ENCODE data around the gene RHBG.

Gene RHBG

DNA sequence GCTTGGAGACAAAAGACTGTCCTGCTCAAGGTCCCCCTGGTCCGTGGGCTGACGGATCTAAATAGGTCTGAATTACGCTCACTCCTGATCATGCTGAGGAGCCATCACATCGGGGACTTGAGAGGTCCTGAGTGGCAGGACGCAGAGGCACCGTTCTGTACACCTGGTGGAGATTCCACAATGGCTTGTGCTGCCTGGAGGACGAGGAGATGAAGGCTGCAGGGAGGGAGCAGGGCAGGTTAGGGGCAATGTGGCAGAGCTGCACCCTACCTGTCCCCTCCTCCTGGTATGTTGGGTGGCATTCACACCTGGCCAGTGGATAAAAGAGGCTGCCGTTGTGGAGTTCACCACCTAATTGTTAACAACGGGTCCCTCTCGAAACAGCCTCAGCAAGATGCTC is 38.7 kb downstream of the RHBG start:
- no peak for DNase-seq (ENCODE audit: low read depth)

DNA sequence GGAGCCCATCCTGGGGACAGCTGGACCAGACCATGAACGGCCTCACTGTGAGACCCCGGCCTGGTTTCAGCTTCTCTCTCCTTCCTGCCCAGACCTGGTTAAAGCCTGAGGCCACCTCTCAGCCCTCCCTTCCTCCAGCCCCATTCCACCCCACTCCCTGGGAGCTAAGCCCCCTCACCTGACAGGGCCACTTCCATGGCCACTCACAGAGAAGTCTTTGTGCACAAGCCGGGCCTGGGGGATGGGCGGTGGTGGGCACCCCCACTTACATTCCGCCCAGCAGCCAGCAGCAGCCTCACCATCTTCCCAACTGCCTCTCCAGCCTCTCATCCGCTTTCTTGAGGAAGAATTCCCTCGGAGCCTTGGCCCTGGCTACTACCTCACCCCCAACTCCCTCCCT is 40.4 kb downstream of the RHBG start:
- DNase-seq (ENCODE audit: low read depth), result no peak

DNA sequence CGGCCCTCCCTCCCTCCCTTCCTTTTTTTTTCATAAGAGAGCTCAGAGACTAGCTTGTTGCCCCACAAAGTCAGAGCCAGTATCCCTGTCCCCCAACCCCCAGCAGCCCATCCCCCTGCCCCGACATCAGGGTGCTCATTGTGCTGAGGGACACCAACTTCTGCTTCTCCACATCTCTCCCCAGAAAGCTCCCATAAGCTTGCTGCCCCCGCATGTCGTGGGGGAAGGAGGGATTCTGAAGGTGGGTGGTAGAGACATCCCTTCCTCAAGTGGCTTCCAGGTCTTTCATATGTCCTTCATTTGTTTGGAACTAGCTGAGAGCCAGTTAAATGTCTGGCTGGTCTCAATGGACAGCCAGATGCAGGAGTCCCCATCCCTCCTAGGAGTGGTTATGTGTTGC is 41.2 kb downstream of the RHBG start:
- no peak for DNase-seq (ENCODE audit: low read depth)

DNA sequence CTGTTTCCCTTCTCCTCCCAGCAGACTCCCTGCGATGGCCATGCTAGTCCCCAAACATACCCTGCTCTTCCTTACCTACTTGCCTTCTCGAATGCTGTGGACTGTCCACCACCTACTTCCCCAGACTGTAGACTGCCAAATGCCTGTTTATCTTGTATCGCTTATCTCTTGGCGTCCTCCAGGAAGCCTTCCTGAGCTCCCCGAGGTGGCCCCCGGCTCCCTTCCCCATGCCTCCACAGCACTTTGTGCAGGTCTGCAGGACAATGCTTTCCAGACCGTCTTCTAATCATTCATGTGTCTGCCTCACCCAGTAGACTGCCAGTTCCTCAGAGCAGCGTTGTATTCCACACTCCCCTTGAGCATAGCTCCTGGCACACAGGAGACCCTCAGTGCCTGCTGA is 41.7 kb downstream of the RHBG start:
- no peak for DNase-seq (ENCODE audit: low read depth)

DNA sequence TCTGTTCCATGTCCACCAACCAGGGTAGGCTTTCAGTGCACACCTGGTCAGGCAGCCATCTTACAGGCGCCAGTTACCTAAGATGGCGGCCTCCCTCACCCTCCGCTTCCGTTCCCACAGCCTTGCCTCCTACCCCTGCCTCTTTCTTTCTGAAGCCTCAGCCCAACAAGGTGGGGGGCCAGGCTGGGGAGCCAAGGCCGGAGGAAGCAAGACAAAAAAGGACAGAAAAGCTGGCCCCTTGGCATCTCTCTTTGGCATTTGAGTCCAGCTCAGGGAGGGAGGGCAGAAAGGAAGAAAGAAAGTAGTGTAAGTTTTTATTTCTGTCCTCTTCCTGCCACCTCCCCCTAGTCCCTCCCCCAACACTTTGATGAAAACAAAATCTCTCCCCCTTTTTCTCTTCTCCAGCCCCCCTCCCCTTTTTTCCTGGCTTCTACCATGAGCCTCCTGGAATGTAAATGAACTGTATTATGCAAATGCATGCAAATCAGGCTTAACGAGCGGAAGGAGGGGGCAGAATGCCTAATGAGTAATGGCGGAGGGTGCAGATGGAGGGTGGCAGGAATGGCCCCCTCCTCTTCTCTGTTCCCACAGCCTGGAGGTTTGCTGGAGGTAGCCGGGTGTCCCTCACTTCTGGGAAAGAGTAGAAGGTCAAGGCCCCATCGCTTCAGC is 43.8 kb downstream of the RHBG start:
- no peak for DNase-seq (ENCODE audit: low read depth)

DNA sequence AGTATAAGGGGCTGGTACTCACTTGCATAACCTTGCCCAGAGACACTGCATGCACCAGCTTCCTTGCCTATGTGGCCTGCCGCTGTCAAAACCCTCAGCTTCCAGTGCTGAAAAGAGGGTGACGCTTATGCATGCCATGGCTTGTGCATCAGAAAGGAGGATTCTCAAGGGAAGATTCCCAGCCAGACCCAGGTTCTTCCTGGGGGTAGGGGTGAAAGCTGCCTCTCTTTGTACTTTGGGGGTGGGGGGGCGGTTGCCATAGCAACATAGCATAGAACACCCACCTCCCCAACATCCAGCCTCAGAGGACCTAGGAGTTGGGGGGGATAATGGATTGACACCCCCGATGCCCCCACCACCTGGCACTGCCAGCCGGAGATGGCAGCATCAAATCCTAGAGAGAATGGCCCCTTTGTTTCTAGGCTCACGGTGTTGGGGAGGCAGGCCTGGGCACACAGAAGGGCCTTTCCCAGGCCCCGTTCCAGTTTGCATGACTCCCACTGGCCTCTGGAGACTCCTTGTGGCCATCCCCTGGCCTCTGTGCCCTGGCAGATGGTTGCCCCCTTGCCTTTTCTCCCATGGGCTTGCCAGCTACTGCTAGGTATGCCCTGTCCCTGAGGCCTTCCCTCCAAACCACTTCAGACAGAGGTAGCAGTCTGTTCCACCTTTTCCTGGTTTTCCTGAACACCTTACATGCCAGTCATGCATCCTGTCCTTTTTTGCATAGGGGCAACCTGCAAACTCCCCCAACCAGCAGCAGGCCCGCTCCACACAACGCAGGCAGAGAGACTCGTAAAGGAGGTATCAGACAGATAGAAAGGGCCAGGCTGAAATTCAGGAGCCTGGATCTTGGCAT is 44.6 kb downstream of the RHBG start:
- DNase-seq (ENCODE audit: low read depth), result no peak

DNA sequence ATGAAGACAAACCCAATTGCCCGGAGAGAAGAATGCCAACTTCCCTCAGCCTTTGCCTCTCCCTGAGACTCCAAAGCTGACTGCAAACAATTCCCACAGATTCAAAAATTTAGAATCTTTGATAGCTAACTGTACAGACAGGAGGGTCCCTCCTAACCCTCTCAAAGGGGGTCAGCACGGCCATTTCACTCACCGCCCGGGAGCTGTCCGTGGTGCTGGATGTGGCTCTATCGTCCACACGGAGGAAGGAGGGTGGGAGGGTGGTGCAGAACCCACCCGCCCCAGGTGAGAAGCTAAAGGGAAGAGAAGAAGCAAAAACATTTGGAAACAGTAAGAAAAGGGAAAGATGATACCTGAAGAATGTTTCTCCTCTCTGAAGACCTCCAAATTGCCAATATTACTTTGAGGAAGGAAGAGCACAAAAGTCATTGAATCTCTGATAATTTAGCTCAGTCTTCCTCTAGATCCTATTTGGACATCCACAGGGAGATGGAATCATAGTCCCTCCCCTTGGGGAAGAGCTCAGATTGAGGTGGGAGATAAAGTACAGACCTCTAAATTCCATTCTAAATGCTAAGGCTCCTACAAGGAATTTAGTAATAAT is 45.6 kb downstream of the RHBG start:
- no peak for DNase-seq (ENCODE audit: low read depth)

DNA sequence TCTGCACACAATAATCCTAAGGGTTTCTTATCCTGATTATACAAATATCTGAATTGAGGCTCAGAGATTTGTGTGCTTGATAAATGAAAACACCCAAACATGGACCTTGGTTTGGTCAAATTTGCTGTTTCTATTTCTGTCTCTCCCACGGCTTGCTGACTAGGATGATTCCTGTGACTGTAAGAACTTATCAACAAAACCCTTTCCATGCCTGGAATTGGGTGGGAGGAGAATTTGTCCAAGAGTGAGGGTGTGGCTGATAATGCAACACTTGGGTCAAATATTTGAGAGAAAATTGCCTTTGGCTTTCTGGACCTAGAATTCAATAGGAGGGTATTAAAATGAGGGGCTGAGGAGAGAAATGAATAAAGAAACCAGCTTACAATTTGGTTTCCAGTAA is 48.0 kb downstream of the RHBG start:
- DNase-seq (ENCODE audit: low read depth), result no peak

DNA sequence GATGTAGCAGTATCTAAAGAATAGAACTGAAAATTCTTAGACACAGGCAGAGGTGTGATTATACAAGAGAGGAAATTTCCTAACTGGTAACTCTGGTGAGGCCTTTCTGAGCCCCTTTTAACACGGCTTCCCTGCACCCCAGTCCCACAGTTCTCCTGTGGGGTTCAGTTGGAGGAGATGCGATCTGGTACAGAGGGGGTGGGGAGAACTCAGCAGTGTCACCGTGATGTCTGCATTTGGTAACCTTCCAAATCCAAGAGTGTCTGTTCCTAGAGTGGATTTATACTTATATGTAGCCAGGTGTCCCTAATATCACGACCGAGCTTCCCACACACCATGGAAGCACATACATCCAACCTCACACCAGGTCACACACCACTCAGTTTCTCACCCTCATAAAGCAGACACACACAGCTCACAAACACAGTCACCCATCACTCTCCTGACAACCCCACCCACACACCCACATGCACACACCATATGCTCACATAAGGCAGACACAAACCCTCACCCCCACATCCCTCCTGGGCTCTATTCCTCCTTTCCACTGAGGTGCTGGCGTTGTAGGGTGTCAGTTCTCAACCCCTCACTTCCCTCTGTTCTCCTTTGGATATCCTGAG is 48.5 kb downstream of the RHBG start:
- DNase-seq (ENCODE audit: low read depth), result no peak

DNA sequence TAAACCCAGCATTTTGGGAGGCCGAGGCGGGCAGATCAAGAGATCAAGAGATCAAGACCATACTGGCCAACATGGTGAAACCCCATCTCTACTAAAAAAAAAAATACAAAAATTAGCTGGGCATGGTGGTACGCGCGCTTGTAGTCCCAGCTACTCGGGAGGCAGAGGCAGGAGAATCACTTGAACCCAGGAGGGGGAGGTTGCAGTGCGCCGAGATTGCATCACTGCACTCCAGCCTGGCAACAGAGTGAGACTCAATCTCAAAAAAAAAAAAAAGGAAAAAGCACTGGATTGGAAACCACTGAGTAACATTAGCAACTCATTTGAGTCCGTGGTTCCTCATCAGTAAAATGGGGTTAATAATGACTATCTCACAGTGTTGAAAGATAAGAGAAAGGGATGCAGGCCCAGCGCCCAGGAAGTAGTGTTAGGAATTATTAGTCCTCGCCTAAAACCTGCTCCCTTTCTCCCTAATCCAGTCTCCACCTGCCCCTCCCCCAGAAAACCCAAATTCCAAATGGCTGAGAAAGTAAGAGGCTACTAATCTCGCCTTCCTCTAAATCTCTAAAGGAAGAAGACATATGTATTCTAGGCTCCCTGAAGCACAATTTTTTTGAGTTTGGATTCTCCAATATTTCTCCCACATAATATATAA is 49.5 kb downstream of the RHBG start:
- no peak for DNase-seq (ENCODE audit: low read depth)

DNA sequence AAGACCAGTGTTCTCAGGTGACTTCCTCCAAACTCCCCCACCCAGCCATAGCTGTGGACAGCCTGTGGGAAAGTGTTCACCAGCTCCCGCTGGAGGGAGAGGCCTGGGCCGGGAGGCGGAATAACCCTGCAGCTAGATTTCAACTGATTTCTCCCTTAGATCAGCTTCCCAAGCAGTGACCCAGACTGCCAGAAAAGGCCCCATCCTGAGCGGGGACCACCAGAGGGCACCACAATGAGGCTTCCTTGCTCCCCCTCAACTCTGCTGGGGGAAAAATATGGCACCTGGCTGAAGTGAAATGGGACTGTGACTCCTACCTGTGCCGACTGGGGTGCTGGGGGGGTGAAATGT is 50.8 kb downstream of the RHBG start:
- DNase-seq (ENCODE audit: low read depth), result no peak

DNA sequence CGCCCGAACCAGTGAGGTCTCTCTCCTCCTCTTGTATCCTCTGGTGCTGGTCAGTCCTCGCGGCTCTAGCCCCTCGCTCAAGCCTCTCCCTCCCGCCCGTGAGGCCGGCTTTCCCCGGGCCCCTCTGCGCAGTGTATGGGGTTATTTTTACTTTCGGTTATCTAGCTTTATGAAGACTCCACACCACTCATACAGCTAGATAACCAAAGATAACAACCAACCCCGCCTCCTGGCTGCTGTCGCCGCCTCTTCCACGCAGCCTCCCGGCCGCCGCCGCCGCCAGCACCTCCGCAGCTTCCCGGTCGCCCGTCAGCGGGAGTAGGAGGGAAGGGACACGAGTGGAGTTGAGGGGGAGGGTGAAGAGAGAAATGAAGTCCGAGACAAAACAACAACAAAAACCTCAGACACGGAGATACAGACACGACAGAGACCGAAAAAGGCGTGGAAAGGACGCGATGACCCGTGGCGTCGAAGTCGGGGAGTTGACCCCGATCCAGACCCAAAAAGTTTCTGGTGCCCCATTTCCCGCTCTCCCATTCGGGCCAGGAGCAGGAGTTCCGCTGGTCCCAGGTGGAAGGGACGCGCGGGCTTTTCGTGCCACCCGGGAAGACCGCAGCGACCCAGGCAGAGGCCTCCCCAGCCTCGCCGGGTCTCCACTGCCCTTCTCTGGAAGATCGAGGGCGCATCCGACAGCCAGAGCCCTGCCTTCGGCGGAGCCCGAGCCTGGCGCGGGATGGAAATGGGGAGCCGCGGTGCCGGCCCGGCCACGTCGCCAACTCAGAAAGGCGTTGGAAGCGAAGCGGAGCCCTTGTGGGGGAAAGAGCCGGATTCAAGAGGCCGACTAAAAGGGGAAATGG is 51.4 kb downstream of the RHBG start:
- DNase-seq (ENCODE audit: low read depth), result peak; percentile 8

DNA sequence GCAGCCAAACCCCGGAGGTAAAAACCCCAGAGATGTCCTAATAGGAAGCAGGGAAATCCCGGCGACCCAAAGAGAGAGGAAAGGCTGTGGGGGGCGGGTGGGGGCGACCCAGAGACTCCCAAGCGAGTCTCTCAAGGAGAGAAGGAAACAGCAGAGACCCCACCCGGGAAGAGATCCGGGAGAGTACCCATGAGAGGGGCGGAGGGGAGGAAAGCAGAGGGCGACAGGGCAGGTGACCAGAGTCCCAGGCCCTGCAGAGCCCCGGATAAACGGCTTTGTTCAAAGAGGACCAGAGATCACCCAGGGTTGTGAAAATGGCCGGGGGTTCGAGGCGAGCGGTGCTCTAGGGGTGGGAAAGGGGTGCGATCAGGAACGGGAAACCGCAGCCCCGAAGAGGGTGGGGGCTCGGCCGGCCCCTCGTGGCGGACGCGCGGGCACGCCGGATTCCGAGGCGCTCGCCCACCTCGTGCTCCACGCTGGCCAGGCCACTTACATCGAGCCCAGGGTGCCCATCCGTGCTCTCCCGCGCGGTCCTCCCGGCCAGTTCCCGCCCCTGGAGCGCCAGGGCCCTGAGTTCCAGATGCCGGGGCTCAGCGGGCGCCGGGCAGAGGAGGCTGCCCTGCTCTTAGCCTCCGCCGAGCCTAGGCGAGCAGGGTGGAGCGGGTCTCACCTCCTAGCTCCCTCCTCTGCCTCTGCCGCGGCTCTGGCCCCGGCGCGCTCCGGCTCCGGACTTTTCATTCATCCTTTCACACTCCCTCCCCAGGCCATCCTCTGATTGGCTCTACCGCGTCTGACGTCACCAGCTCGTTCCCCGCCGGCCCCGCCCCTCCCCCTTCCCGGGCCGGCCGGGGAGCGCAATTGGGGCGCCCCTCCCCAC is 52.3 kb downstream of the RHBG start:
- DNase-seq (ENCODE audit: low read depth), result peak; percentile 69

DNA sequence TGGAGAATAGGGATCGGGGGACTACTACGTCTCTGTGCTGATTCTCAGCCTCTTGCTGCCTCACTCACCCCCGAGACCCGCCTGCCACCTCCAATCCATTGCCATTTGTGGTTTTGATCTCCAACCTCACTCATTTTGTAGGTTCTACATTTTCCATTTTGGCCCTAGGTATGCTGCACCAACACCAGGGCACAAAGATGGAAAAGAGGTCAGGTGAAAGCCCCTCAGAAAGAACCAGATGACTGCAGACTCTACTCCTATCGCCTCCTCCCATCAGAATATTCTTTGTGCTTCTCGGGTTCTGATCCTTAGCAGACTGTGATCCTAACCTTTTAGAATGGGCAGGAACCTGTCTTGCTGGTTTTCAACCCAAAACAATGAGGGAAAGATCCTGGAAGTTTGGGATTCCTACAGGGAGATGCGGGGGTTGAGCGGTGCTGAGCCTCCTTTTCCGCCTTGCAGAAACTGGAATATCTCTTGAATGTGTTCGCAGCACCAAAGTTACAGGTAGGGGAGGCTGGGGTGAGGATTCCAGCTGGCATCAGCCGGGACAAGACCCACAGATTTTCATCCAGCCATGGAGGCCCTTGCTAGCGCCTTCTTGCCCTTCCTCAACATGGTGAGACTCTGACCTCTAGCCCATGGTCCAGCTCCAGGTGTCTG is 53.1 kb downstream of the RHBG start:
- no peak for DNase-seq (ENCODE audit: low read depth)

DNA sequence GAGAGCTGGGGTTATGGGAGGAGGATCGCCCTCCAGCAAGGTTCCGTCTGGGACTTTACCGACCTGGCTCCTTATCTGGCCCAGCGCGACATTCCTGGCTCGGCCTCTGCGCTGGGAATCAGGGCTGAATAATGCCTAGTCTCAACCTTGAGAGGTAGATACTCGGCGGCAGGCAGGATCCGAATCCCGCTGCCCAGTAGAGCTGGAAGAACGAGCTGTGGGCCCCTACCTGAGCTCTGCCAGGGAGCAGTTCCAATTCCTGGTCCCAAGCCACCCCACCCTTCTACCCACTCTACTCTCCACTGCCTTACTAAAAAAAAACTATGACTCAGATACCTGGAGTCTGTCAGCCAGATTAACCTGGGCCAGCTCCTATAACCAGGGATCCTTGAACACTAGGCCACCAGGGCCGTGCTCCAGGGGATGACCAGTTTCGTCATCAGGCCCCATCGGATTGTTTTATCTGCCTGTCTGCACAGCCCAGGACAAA is 53.6 kb downstream of the RHBG start:
- DNase-seq (ENCODE audit: low read depth), result no peak

DNA sequence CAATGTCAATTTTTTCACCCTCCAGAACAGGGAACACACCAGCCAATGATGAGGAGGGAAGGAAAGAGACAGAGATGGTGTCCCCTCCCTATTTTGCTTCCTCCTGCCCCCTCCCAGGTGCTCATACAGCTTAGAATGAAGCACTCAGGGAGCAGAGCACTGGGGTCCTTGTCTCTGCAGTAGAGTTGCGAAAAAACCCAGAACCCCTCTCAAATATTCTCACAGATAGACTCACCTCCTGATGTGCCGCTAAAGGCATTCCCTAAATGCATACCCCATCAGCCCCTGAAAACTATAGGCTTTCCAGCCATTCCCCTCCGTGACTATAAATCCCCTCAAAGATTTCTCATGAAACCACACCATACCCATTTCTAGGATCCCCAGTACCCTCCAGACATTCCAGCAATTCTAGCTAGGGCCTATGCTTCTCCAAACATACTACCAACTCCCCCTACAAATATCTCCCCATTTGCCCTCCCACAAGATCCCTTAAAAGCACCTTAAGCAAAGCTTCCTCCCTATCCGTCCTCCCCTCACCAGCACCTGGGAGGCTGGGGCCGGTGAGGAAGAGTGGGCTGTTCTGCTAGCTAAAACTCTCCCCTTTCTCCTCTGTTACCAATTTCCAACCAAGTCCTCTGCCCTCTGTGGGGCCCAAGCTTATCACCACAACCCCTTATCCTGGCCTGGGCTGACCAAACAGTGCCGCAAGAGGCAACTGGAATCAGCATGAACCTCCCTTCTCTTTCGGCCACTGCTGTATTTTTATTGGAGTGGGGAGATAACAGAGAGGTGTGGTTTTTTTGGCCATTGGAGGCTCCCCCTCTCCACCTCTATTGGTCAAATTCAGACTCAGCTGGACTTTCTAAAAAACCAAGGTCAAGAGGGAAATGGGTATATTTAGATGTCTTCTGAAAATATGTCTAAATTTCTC is 54.7 kb downstream of the RHBG start:
- no peak for DNase-seq (ENCODE audit: low read depth)

DNA sequence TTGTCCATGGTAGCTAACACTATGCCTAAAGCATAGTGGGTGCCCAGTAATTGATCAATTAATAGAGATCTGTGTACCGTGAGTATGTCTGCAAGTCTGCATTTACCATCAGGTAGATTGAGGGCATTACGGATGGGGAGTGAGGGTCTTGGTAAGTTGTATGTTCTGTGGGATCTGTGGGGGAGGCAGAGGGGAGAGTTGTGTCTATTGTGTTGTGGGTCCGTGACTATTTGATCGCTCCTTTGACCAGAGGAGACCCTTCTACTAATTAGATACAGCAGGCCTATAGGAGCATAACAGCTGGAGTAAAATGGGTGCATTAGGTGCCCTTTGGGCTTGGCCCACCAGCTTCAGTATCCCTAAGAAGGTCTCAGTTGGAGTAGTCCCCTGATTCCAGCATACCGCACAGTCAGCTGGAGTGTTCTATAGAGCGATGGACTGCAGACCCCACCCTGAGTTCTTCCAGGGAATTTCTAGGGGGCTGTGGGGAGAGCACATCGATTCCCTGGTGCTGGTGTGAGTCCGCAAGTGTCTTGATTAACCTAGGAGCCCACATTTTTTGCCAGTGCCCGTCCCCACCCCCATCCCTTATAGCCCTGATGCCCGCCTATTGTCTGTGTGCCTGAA is 55.9 kb downstream of the RHBG start:
- no peak for DNase-seq (ENCODE audit: low read depth)

DNA sequence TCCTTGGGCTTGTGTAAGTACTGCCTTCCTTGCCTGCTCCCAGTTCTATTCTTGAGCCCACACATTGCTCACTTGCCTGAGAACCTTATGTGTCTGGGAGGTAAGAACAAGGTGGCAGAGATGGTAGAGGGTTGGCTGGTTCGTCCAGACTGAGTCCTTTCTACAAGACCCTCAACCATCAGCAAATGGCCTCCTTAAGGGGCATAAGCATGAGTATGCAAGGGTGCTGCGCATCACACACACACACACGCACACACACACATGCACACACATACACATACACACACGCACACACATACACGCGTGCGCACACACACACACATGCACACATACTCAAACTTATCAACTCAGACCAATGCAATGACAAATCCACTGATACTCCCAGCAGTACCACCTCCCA is 56.9 kb downstream of the RHBG start:
- no peak for DNase-seq (ENCODE audit: low read depth)
